Ishikawa (cell line): ENCODE data around the gene MTG2.

Experiments used
- CEBPB ChIP-seq: IDR thresholded peaks from 2 replicates; pipeline ENCODE4 v1.6.1; 2012
- EP300 ChIP-seq: IDR thresholded peaks from 2 replicates; pipeline ENCODE4 v1.6.1; 2012; ENCODE audit warnings: borderline replicate concordance
- FOXM1 ChIP-seq: IDR thresholded peaks from 2 replicates; pipeline ENCODE4 v1.6.1; 2012; ENCODE audit warnings: low read depth, borderline replicate concordance
- RAD21 ChIP-seq: IDR thresholded peaks from 2 replicates; pipeline ENCODE4 v1.6.1; 2012; ENCODE audit warnings: low read depth
- TAF1 ChIP-seq: IDR thresholded peaks from 2 replicates; pipeline ENCODE4 v1.6.1; 2012; ENCODE audit warnings: low read depth, mild to moderate bottlenecking
- TEAD4 ChIP-seq: IDR thresholded peaks from 2 replicates; pipeline ENCODE4 v1.6.1; 2012

DNA sequence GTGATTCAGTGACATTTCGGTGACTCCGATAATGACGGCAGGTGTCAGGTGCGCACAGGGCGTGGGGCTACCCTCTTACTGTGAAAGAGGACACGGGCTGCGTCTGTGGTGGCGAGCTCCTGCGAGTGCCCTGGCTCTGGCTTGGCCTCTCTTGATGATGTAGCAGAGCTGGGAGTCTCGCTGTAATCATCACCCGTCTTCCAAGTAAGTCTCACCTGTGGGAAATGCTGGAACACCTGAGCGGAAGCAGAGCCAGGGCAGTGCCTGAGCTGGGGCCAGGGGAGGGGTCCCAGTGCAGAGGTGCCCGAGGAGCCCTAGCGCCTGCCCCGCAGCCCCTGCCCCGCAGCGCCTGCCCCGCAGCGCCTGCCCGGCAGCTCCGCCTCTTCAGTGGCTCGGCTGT lies 60.3 kb downstream of the MTG2 start:
- TF ChIP-seq TAF1 (no peak), TEAD4 (no peak), EP300 (no peak), CEBPB (no peak), RAD21 (no peak), FOXM1 (no peak)
